A549 (cell line): ENCODE results near the gene EPYC. TPM values are rescaled to one million over a fixed set of nuclear protein-coding genes. Genes with fewer than 3 reads are reported as not detected.

ENCODE experiments used
- ATAC-seq, 2 experiments: fragments of 200-7000 bp in 1 of 2; fragments of >200 bp in 1 of 2; cut with Nextera tagmentation in 1 of 2; cut with Tn5 transposase in 1 of 2; 3 replicates each; pipeline versions ENCODE4 v1.8.0 to v1.9.1; 2018 to 2020; ENCODE audit warnings: mild to moderate bottlenecking in 1 of 2, moderate library complexity in 1 of 2
- CTCF ChIA-PET: fragments of 300-600 bp; sonication (Branson Sonifier 250); formaldehyde crosslinking; extraction: SDS; loops from one replicate; lab custom pipeline; 2021; ENCODE audit warnings: antibody characterized with exemption, inconsistent platforms; lab: Yijun Ruan, JAX
- POLR2A ChIA-PET: fragments of 350-600 bp; formaldehyde crosslinking; extraction: SDS; loops from one replicate; lab custom pipeline; 2021; ENCODE audit warnings: antibody characterized with exemption, inconsistent platforms; lab: Yijun Ruan, JAX
- DNase-seq, 2 experiments: peaks; one replicate each; pipeline versions ENCODE4 v3.0.0 to v3.0.0-alpha.2; 2011 to 2016; ENCODE audit warnings: low read depth in 1 of 2, low spot score in 1 of 2
- FAIRE-seq: peaks from 2 replicates; lab custom pipeline; 2011; peaks lifted over from hg19 to GRCh38; lab: Jason Lieb, UNC
- H3K27ac ChIP-seq, 2 experiments: fragments of >200 bp; sonication (Bioruptor Twin); formaldehyde crosslinking; 3 replicates each; pipeline ENCODE4 v1.5.1; 2016 to 2017
- H3K4me1 ChIP-seq: fragments of >200 bp; sonication (Bioruptor Twin); formaldehyde crosslinking; 3 replicates; pipeline ENCODE4 v1.6.1; 2016
- H3K4me2 ChIP-seq: fragments of >200 bp; sonication (Bioruptor Twin); formaldehyde crosslinking; 3 replicates; pipeline ENCODE4 v1.6.1; 2016
- H3K4me3 ChIP-seq: fragments of >200 bp; sonication (Bioruptor Twin); formaldehyde crosslinking; 3 replicates; pipeline ENCODE4 v1.5.1; 2016
- H3K9me3 ChIP-seq: fragments of >200 bp; sonication (Bioruptor Twin); formaldehyde crosslinking; 3 replicates; pipeline ENCODE4 v1.6.1; 2016
- CBX2 ChIP-seq: fragments of 200-600 bp; sonication (generic); IDR thresholded peaks from 2 replicates; pipeline ENCODE4 v1.6.1; 2016; ENCODE audit warnings: low read depth, mild to moderate bottlenecking, borderline replicate concordance
- CEBPB ChIP-seq, 2 experiments: fragments of >200 bp in 1 of 2; sonication (Bioruptor Twin) in 1 of 2; formaldehyde crosslinking in 1 of 2; IDR thresholded peaks; 2 replicates each; pipeline ENCODE4 v1.6.1; 2012 to 2016
- ESRRA ChIP-seq: fragments of 150-350 bp; IDR thresholded peaks from 2 replicates; pipeline ENCODE4 v1.6.1; 2014; ENCODE audit warnings: mild to moderate bottlenecking, low read length, borderline replicate concordance
- FOSB ChIP-seq: fragments of 250-450 bp; sonication (Bioruptor Pico); IDR thresholded peaks from 2 replicates; pipeline ENCODE4 v1.5.0; 2020; ENCODE audit warnings: mild to moderate bottlenecking, moderate library complexity
- HDAC2 ChIP-seq: fragments of 200-600 bp; sonication (generic); IDR thresholded peaks from 2 replicates; pipeline ENCODE4 v1.6.1; 2016
- JUN ChIP-seq, 2 experiments: fragments of >200 bp; sonication (Bioruptor Twin); formaldehyde crosslinking; IDR thresholded peaks; 2 replicates in 1 of 2; 3 replicates in 1 of 2; pipeline ENCODE4 v1.6.1; 2016 to 2017
- JUNB ChIP-seq: fragments of >200 bp; sonication (Bioruptor Twin); formaldehyde crosslinking; IDR thresholded peaks from 2 replicates; pipeline ENCODE4 v1.6.1; 2016
- KDM5A ChIP-seq: fragments of 200-600 bp; sonication (generic); IDR thresholded peaks from 2 replicates; pipeline ENCODE4 v1.6.1; 2016; ENCODE audit warnings: antibody characterized with exemption, mild to moderate bottlenecking
- MAZ ChIP-seq: fragments of 150-350 bp; IDR thresholded peaks from 2 replicates; pipeline ENCODE4 v1.6.1; 2014; ENCODE audit warnings: antibody characterized with exemption, low read depth, low read length, borderline replicate concordance
- NPAS2 ChIP-seq: fragments of 250-450 bp; sonication (Bioruptor Pico); IDR thresholded peaks from 2 replicates; pipeline ENCODE4 v1.8.0; 2022; ENCODE audit warnings: mild to moderate bottlenecking, moderate library complexity, borderline replicate concordance
- PHF8 ChIP-seq: fragments of 200-600 bp; sonication (generic); IDR thresholded peaks from 2 replicates; pipeline ENCODE4 v1.6.1; 2016; ENCODE audit warnings: low read depth, mild to moderate bottlenecking, antibody characterized with exemption, moderate library complexity, borderline replicate concordance
- RARB ChIP-seq: fragments of 250-450 bp; sonication (Bioruptor Pico); IDR thresholded peaks from 2 replicates; pipeline ENCODE4 v1.8.0; 2021; ENCODE audit warnings: mild to moderate bottlenecking, moderate library complexity
- RCOR1 ChIP-seq: fragments of 150-350 bp; IDR thresholded peaks from 2 replicates; pipeline ENCODE4 v1.6.1; 2014; ENCODE audit warnings: antibody characterized with exemption, low read length, low read depth
- SMC3 ChIP-seq: fragments of >200 bp; sonication (Bioruptor Twin); formaldehyde crosslinking; IDR thresholded peaks from 3 replicates; pipeline ENCODE4 v1.6.1; 2018; ENCODE audit warnings: inconsistent platforms
- TFCP2L1 ChIP-seq: fragments of 250-450 bp; sonication (Bioruptor Pico); IDR thresholded peaks from 2 replicates; pipeline ENCODE4 v1.5.0; 2021; ENCODE audit warnings: mild to moderate bottlenecking
- ZC3H11A ChIP-seq: fragments of 450-650 bp; IDR thresholded peaks from 2 replicates; pipeline ENCODE4 v1.6.1; 2014; ENCODE audit warnings: antibody characterized with exemption, mild to moderate bottlenecking
- WGBS: methylation state at CpG from one replicate; pipeline ENCODE4 v1.1.6; 2017; ENCODE audit errors: missing lambda C conversion rate; 5-methylcytosine and 5-hydroxymethylcytosine counted together
- polyA plus RNA-seq, 4 experiments: library from polyadenylated mRNA; depleted of rRNA in 3 of 4; stranded (reverse); fragments of >200 nt; fragmentation: RNase III in 1 of 4; extraction: RNeasy Plus Mini Kit Qiagen cat#74134 plus additional on column Dnase treatment in 1 of 4; gene quantifications; 2 replicates in 3 of 4; 3 replicates in 1 of 4; pipeline ENCODE4 v1.2.3, GENCODE V29; 2011 to 2017
- TF ChIP-seq, protein P1 (sequence below): IDR thresholded peaks from 2 replicates; pipeline ENCODE4 v1.6.1; 2012

The EPYC gene
- polyA plus RNA-seq, 2 of the 4 experiments (the other 2 are of a cell fraction) = not detected

- 88% methylated on average over 5 of the region's 5 CpGs for WGBS
- H3K4me3 ChIP-seq = no peak overlapping the region
- no peaks in the 10 kb centered on the region for H3K4me1 ChIP-seq
- H3K27ac ChIP-seq = 0 out of 6 replicates have a peak overlapping the region, but pooled peaks of 1 of the 2 experiments have one; percentile 21
- ATAC-seq = no peak
- DNase-seq = no peak
- no peak overlapping the region for H3K4me2 ChIP-seq
- POLR2A ChIA-PET = no interaction called here
- TF ChIP-seq CBX2 (no peak), HDAC2 (no peak), MAZ (no peak), TFCP2L1 (CRISPR knock-in tag) (no peak), JUNB (no peak)
- no peaks in the 10 kb centered on the region for H3K9me3 ChIP-seq
- CTCF ChIA-PET = interaction anchor here (1.4 kb wide), 2 partner anchors 9 to 10 kb away, joined by 4 to 6 read pairs; no protein-coding TSS in a partner anchor
- FAIRE-seq = no peak
Observed at GRCh38 chr12:90936230-90937005, 68.4 kb downstream of the EPYC start.

GRCh38 chr12:90925562-90925961, 79.2 kb downstream of the EPYC start:
- DNase-seq = peak in 1 of 2 experiments; percentile 9
- ChIA-PET POLR2A (no interaction called here), CTCF (interaction anchor here (1.3 kb wide), 1 partner anchor 1454 kb away, joined by 3 read pairs; no protein-coding TSS in a partner anchor)
- Histone ChIP-seq H3K4me3 (no peak overlapping the region), H3K4me2 (no peak overlapping the region), H3K27ac (no peak overlapping the region), H3K4me1 (no peaks in the 10 kb centered on the region), H3K9me3 (no peaks in the 10 kb centered on the region)
- WGBS = 15% methylated on average over 5 of the region's 5 CpGs
- no peak for TF ChIP-seq FOSB (CRISPR knock-in tag)
- TF ChIP-seq CEBPB (IDR thresholded peaks at IDR 0.05) = no peak
- TF ChIP-seq, protein P1, sequence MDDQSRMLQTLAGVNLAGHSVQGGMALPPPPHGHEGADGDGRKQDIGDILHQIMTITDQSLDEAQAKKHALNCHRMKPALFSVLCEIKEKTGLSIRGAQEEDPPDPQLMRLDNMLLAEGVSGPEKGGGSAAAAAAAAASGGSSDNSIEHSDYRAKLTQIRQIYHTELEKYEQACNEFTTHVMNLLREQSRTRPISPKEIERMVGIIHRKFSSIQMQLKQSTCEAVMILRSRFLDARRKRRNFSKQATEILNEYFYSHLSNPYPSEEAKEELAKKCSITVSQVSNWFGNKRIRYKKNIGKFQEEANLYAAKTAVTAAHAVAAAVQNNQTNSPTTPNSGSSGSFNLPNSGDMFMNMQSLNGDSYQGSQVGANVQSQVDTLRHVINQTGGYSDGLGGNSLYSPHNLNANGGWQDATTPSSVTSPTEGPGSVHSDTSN = no peak
- no peak for TF ChIP-seq NPAS2 (CRISPR knock-in tag)
- no peak for TF ChIP-seq SMC3
- no peak for TF ChIP-seq ZC3H11A
- FAIRE-seq = no peak
- ATAC-seq = no peak; a peak in 1 of 6 replicates

DNA sequence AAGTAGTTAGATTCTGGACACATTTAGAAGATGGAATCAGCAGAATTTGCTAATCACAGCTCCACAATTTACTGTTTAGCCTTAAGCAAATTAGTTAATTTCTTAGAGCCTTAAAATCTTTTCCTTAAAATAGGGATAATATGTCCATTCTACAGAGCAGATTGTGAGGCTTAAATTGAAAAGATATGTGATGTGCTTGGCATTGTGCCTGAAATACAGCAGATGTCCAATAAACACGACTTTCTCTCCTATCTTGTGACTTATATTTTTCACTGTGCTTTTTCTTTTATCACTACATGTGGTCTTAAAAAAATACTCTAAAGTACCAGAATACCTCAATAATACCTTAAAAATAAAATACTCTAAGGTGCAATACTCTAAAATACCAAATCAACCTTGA, 80.4 kb downstream of the EPYC start:
- Histone ChIP-seq H3K4me2 (no peak overlapping the region), H3K4me1 (no peaks in the 10 kb centered on the region), H3K27ac (no peak overlapping the region), H3K9me3 (no peaks in the 10 kb centered on the region), H3K4me3 (no peak overlapping the region)
- WGBS = 16% methylated on average over 1 of the region's 1 CpG
- FAIRE-seq = no peak
- TF ChIP-seq RCOR1 = no peak
- TF ChIP-seq PHF8 = no peak
- no peak for TF ChIP-seq ESRRA
- no peak for TF ChIP-seq NPAS2 (CRISPR knock-in tag)
- no peak for TF ChIP-seq KDM5A
- no peak for TF ChIP-seq JUN (IDR thresholded peaks at IDR 0.05)
- TF ChIP-seq RARB = no peak
- POLR2A ChIA-PET = no interaction called here
- DNase-seq = no peak
- CTCF ChIA-PET = interaction anchor here (1.1 kb wide), 1 partner anchor 15 kb away, joined by 5 read pairs; no protein-coding TSS in a partner anchor
- ATAC-seq = no peak

GRCh38 chr12:90922145-90922627, 82.6 kb downstream of the EPYC start:
- Histone ChIP-seq H3K27ac (no peak overlapping the region), H3K4me3 (no peak overlapping the region), H3K4me2 (no peak overlapping the region)
- ATAC-seq = no peak
- CTCF ChIA-PET = no interaction called here
- TF ChIP-seq CEBPB (IDR thresholded peaks at IDR 0.05) = no peak
- TF ChIP-seq, all 56 proteins: peak for 0
- no peak for FAIRE-seq
- POLR2A ChIA-PET = no interaction called here
- Histone ChIP-seq H3K9me3 (no peaks in the 10 kb centered on the region), H3K4me1 (no peaks in the 10 kb centered on the region)
- DNase-seq = no peak
